ENCODE measurements around the gene SLC6A16. TPM values are rescaled to one million over a fixed set of nuclear protein-coding genes. Genes with fewer than 3 reads are reported as not detected.
"Not testable (repeated sequence)": the region's sequence is repeated elsewhere in the genome, so short reads cannot be mapped to it uniquely, and the experiment has no call there.

SLC6A16 gene
- total RNA-seq, 1 experiment from 2014 or later, result 3.2 TPM

- Histone ChIP-seq H2BK5ac (ENCODE audit: insufficient read length, low read length) (no peak overlapping the region), H2AFZ (ENCODE audit: low read length) (no peak overlapping the region), H3K79me2 (ENCODE audit: insufficient read depth, low read length) (no peaks in the 10 kb centered on the region), H3K79me1 (ENCODE audit: insufficient read depth, low read depth, low read length, poor library complexity, severe bottlenecking) (no peaks in the 10 kb centered on the region), H3K14ac (ENCODE audit: insufficient read depth, low read length) (no peak overlapping the region), H3T11ph (ENCODE audit: low read length) (no peak overlapping the region), H3K9me3 (ENCODE audit: control insufficient read depth, low read depth, low read length) (no peaks in the 10 kb centered on the region), H2AK5ac (ENCODE audit: insufficient read length, low read length) (no peak overlapping the region), H4K91ac (ENCODE audit: insufficient read length, low read depth, low read length) (no peak overlapping the region), H2BK120ac (ENCODE audit: low read depth, low read length, poor library complexity, severe bottlenecking) (no peak overlapping the region), H2BK20ac (ENCODE audit: low read depth, low read length, poor library complexity, severe bottlenecking) (no peak overlapping the region), H3K18ac (ENCODE audit: insufficient read length, low read depth, low read length) (no peak overlapping the region), H3K4me2 (ENCODE audit: insufficient read depth, insufficient read length, low read length) (no peak overlapping the region), H3K56ac (ENCODE audit: insufficient read length, low read depth, low read length) (no peak overlapping the region), H4K5ac (ENCODE audit: insufficient read length, low read depth, low read length) (no peak overlapping the region), H3K27me3 (ENCODE audit: insufficient read depth, low read length) (no peaks in the 10 kb centered on the region), H4K20me1 (ENCODE audit: control insufficient read depth, insufficient read depth, insufficient read length) (no peaks in the 10 kb centered on the region), H3K9ac (ENCODE audit: extremely low read depth, insufficient read length, low read length) (no peak overlapping the region), H3K23ac (ENCODE audit: insufficient read length, low read depth, low read length) (no peak overlapping the region), H3K4me1 (ENCODE audit: insufficient read depth, low read length) (no peaks in the 10 kb centered on the region), H3K27ac (ENCODE audit: insufficient read length, low read depth, low read length) (no peak overlapping the region), H4K8ac (replicated peaks; ENCODE audit: insufficient read length, low read depth, low read length) (no peak overlapping the region), H2BK15ac (ENCODE audit: low read depth, low read length) (no peak overlapping the region), H3K23me2 (ENCODE audit: insufficient read length, low read depth, low read length, poor library complexity, severe bottlenecking) (no peaks in the 10 kb centered on the region), H2BK12ac (ENCODE audit: insufficient read length, low read depth, low read length) (no peak overlapping the region), H3K4ac (ENCODE audit: low read depth, low read length) (no peak overlapping the region)
- Mint-ChIP-seq H3K27ac (no peak overlapping the region), H3K27me3 (ENCODE audit: low read depth) (no peaks in the 10 kb centered on the region; the same call in none of the 2 replicates), H3K36me3 (ENCODE audit: insufficient read depth in 1 of 3, low read depth in 3 of 3) (peaks cover 5 to 35% (median 12%) of the 10 kb centered on the region in 3 experiments), H3K9me3 (peaks cover 10 to 12% of the 10 kb centered on the region in 2 experiments; a peak in 4 of 5 replicates), H3K4me1 (peaks cover 0 to 2% of the 10 kb centered on the region in 2 experiments; a peak in 1 of 4 replicates), H3K4me3 (no peak overlapping the region)
- TF ChIP-seq CTCF (conservative IDR thresholded peaks at IDR 0.05), result no peak
- WGBS (ENCODE audit: extremely low coverage, insufficient read length, low lambda C conversion rate), result no CpG with 5 or more reads among the region's 3 CpGs
- DNase-seq, result no peak
Observed at GRCh38 chr19:49326165-49326704, 1.2 kb upstream of the SLC6A16 start.

- not testable (repeated sequence) for H2AK5ac ChIP-seq (ENCODE audit: insufficient read length, low read length); H3T11ph ChIP-seq (ENCODE audit: low read length); H3K27me3 ChIP-seq (ENCODE audit: insufficient read depth, low read length); H3K79me1 ChIP-seq (ENCODE audit: insufficient read depth, low read depth, low read length, poor library complexity, severe bottlenecking); H3K4me2 ChIP-seq (ENCODE audit: insufficient read depth, insufficient read length, low read length); H3K4me1 Mint-ChIP-seq; H3K18ac ChIP-seq (ENCODE audit: insufficient read length, low read depth, low read length); H2BK15ac ChIP-seq (ENCODE audit: low read depth, low read length); H4K8ac ChIP-seq (replicated peaks; ENCODE audit: insufficient read length, low read depth, low read length); H3K27ac ChIP-seq (ENCODE audit: insufficient read length, low read depth, low read length); H2AFZ ChIP-seq (ENCODE audit: low read length); H3K14ac ChIP-seq (ENCODE audit: insufficient read depth, low read length); H3K56ac ChIP-seq (ENCODE audit: insufficient read length, low read depth, low read length); H4K91ac ChIP-seq (ENCODE audit: insufficient read length, low read depth, low read length); H3K4me3 Mint-ChIP-seq; H3K4me1 ChIP-seq (ENCODE audit: insufficient read depth, low read length); H3K4ac ChIP-seq (ENCODE audit: low read depth, low read length); H4K5ac ChIP-seq (ENCODE audit: insufficient read length, low read depth, low read length); H3K27me3 Mint-ChIP-seq (ENCODE audit: low read depth); H2BK120ac ChIP-seq (ENCODE audit: low read depth, low read length, poor library complexity, severe bottlenecking); H3K23me2 ChIP-seq (ENCODE audit: insufficient read length, low read depth, low read length, poor library complexity, severe bottlenecking); H3K9me3 ChIP-seq (ENCODE audit: control insufficient read depth, low read depth, low read length); H3K9ac ChIP-seq (ENCODE audit: extremely low read depth, insufficient read length, low read length); H3K27ac Mint-ChIP-seq; DNase-seq; H3K79me2 ChIP-seq (ENCODE audit: insufficient read depth, low read length); H2BK12ac ChIP-seq (ENCODE audit: insufficient read length, low read depth, low read length); H3K23ac ChIP-seq (ENCODE audit: insufficient read length, low read depth, low read length); H4K20me1 ChIP-seq (ENCODE audit: control insufficient read depth, insufficient read depth, insufficient read length); H2BK20ac ChIP-seq (ENCODE audit: low read depth, low read length, poor library complexity, severe bottlenecking); H2BK5ac ChIP-seq (ENCODE audit: insufficient read length, low read length)
- Mint-ChIP-seq H3K9me3 (peaks cover 10 to 13% of the 10 kb centered on the region in 2 experiments; a peak in 4 of 5 replicates), H3K36me3 (ENCODE audit: insufficient read depth in 1 of 3, low read depth in 3 of 3) (peaks cover 5 to 31% (median 16%) of the 10 kb centered on the region in 3 experiments)
- WGBS (ENCODE audit: extremely low coverage, insufficient read length, low lambda C conversion rate), result no CpG with 5 or more reads among the region's 13 CpGs
Observed at GRCh38 chr19:49325756-49326155, 765 bp upstream of the SLC6A16 start.
